ENCODE measurements around the gene TRMT2A.

GRCh38 chr22:20102203-20102780, 14.7 kb downstream of the TRMT2A start:
- TF ChIP-seq CTCF (conservative IDR thresholded peaks at IDR 0.05; ENCODE audit: low read length): no peak
- no peak for TF ChIP-seq EZH2phosphoT487 (IDR thresholded peaks at IDR 0.05; ENCODE audit: borderline replicate concordance)

Data from Loucy (cell line).